WI38 (cell line): Measurements from ENCODE around the gene RNF149.
"Not testable (repeated sequence)": the region's sequence is repeated elsewhere in the genome, so short reads cannot be mapped to it uniquely, and the experiment has no call there.

ENCODE experiments used
- H3K4me3 ChIP-seq: 2 replicates; pipeline ENCODE4 v1.5.1; 2011; ENCODE audit warnings: low read depth, mild to moderate bottlenecking, control low read depth, low read length
- CTCF ChIP-seq: IDR thresholded peaks from 2 replicates; pipeline ENCODE4 v1.5.1; 2012; ENCODE audit warnings: low read depth, mild to moderate bottlenecking, control low read depth, low read length

The RNF149 gene

DNA sequence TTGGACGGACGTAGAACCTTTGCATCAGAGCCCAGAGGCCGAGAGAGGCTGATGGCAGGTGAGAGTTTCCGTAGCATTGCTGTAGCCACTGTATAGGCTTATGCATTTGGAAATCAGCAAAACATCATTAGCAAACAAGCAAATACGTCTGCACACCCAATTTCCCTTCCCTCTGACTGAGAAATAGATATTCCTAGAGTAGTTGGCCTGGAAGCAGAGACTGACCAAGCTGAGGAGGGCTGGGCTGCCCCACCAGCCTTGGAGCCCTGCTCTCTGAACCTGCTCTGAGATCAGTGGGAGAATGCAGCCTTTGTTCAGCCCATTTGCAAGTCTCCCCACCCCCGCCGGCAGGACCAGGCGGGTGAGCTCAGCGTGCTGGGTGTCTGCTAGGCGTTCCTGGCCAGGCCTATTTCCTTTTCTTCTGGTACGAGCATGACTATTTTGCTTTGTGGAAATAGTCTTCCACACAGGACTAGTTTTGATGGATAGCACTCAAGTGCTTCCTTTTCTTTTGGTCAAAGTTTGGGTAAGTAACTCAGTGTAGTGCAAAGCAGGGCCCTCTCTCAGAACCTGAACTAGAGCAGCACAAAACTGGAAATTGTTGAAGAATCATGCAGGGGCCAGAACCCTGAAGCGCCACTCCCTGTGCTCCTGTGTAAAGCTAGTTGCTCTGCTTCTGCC lies 21.9 kb upstream of the RNF149 start:
- H3K4me3 ChIP-seq, result no peak overlapping the region
- no peak for TF ChIP-seq CTCF

DNA sequence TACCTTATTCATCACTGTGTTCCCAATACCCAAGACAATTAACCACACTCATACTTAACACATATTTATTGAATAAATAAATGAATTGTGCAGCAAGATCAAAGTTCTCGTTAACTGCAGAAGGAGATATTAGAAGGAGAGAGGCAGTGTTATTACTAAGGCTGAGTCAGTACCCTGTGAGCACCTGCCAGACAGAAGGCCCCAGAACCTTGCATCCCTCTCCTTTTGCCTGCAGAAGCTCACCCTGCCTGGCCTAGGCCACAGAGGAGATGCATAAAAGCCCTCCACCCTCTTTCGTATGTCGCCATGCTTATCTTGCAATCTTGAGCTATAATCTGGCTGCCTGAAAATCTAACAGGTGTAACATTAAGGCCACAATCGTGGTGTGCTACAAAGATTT lies 20.5 kb upstream of the RNF149 start:
- no peak overlapping the region for H3K4me3 ChIP-seq
- no peak for TF ChIP-seq CTCF

GRCh38 chr2:101328474-101329007 lies 20.0 kb upstream of the RNF149 start:
- H3K4me3 ChIP-seq, result no peak overlapping the region
- no peak for TF ChIP-seq CTCF

DNA sequence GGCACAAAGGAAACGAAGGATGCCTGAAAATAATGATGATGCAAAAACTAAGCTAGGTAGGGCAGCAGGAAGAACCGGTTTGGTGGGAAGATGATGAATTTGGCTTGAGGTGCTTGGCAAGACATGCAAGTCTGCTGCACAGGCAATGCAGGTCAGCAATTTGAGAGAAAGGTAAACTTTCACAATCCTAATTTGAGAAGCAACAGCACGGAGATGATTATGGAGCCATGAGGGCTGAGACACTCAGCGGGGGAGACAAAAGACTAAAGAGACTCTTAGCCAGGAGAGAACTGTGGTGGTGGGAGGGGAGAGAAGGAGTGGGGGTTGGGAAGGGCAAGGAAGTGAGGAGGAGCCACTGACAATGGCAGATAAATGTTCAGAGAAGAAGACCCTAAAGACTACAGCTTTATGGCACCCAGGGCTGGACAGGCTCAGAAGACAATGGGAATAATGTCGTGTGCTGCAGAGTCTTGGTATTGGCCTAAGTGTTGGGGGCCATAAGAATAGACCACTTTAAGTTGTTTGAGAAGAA lies 19.4 kb upstream of the RNF149 start:
- TF ChIP-seq CTCF, result no peak
- H3K4me3 ChIP-seq, result no peak overlapping the region

GRCh38 chr2:101325425-101325824 lies 16.9 kb upstream of the RNF149 start:
- TF ChIP-seq CTCF, result no peak
- H3K4me3 ChIP-seq, result no peak overlapping the region

- not testable (repeated sequence) for H3K4me3 ChIP-seq
Measured at GRCh38 chr2:101316568-101316967, 8.1 kb upstream of the RNF149 start.

- no peak for TF ChIP-seq CTCF
- H3K4me3 ChIP-seq, result no peak overlapping the region
Measured at GRCh38 chr2:101311696-101312017, 3.2 kb upstream of the RNF149 start.
